AG09309 (cell line): ENCODE results near the gene CYP3A7.
A peak's percentile ranks its signal among the peaks of the same experiment; 100 is the strongest.
"Not testable (repeated sequence)": the region's sequence is repeated elsewhere in the genome, so short reads cannot be mapped to it uniquely, and the experiment has no call there.

Experiments used
- DNase-seq: peaks from one replicate; pipeline ENCODE4 v3.0.0-alpha.2; 2010; ENCODE audit warnings: low read depth
- H3K4me3 ChIP-seq: 2 replicates; pipeline ENCODE4 v1.5.1; 2011; ENCODE audit warnings: mild to moderate bottlenecking, low read depth, low read length, moderate library complexity; ENCODE audit not compliant: control insufficient read depth
- CTCF ChIP-seq: IDR thresholded peaks from 2 replicates; pipeline ENCODE4 v1.5.1; 2011; ENCODE audit warnings: mild to moderate bottlenecking, low read depth, low read length, inconsistent platforms; ENCODE audit not compliant: insufficient read depth, control insufficient read depth; ENCODE audit errors: missing control alignments

The CYP3A7 gene

DNA sequence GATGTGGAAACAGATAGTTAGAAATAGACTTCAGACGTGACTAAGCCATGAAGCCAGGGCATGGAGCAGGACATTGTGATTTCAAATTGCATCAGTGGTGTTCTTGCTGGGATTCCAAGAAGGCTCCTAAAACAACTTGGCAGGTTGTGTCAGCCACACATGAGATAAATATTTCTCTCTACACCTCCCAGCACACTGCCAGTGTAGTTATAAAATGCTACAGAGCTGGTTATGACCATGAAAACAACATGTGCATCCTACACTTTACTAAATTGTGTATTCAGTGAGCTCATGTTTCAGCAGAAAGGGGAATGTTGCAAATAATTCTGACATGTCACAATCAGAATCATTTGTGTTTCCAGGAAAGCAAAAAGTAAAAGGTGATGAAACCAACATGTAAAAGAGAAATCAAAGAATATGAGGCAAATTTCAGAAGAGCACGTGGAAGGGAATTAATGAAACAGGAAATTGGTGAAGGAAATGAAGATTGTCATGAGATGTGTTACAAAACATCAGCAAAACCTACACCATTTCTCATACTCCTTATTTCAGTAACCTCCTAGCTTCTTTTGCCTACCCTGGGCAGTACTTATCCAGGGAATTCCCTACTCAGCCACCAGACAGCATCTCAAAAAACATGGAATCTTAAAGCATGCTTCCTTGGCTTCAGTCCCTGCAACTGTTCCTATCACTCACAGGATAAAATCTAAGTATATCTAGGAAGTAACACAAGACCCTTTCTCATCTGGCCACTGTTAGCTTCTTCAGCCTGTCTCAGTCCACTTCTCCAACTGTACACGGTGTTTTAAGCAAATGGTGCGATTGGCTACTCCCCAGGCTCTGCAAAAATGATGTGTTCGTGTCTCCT lies 5.8 kb upstream of the CYP3A7 start:
- peak; percentile 54 for DNase-seq
- no peak overlapping the region for H3K4me3 ChIP-seq
- TF ChIP-seq CTCF, result no peak

GRCh38 chr7:99739699-99740572 lies 4.9 kb upstream of the CYP3A7 start:
- no peak overlapping the region for H3K4me3 ChIP-seq
- no peak for TF ChIP-seq CTCF
- no peak for DNase-seq

DNA sequence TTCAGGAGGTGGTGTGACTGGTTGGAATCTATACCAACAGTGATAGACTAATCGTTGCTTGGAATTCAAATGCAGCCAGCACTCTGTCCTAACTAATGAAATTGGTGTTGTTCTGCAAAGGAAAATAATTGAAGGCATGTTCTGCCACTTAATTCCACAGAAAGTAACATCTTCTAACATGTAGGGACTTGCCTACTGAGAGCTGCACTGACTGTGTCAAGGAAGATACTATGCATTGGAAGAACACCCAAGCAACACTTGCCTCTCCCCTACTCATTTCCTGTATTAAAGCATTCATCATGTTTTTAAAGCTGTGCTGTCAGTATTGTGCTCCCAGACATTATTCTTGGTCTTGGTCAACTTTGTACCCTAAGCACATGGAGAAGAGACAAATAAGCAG lies 2.7 kb upstream of the CYP3A7 start:
- no peak for TF ChIP-seq CTCF
- DNase-seq, result no peak

GRCh38 chr7:99736667-99737066 lies 1.7 kb upstream of the CYP3A7 start:
- not testable (repeated sequence) for DNase-seq, H3K4me3 ChIP-seq

More for the DNA sequence above, 2.7 kb upstream of the CYP3A7 start:
- no peak overlapping the region for H3K4me3 ChIP-seq

DNA sequence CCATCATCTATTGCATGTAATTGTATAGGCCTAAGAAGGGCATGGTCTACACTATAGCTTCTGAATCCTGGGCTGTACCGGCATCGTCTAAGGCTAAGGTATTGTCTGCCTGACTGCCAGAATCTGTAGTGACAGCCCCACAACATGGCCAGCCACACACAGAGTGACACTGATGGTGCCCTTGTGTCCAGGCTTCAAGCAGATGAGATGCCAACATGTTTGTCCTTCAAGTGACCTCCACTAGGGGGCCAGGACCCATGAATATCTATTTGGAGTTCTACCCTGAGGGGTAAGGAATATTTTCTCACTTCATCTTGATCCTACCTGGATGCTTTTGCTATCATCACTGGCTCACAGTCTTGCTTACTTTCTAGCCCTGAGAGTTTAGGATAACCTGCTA lies 1.5 kb downstream of the CYP3A7 start:
- H3K4me3 ChIP-seq, result no peak overlapping the region
- peak; percentile 23 for TF ChIP-seq CTCF
- DNase-seq, result no peak

DNA sequence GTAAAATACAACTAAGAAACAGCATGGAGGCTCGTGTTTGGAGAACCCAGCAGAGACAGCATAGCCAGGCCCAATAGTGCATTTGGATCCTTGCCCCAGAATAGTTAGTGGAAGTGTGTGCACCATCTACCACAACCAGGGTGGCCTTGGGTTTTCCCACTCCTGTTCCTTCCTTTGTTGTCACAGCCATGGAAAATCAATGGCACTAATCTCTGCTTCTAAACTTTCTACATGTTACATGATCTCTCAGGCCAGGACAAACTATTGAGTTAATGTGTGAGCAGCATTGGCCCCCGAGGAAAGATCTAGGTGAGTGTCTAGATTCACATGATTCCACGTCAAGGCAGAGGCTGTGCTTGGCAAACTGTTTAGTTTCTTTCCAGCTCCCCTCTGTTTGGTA lies 2.0 kb downstream of the CYP3A7 start:
- no peak for DNase-seq
- H3K4me3 ChIP-seq, result no peak overlapping the region
- no peak for TF ChIP-seq CTCF
